Ovary (tissue), 9 donors: ENCODE measurements around the gene CIZ1. TPM values are rescaled to one million over a fixed set of nuclear protein-coding genes. Genes with fewer than 3 reads are reported as not detected.

ENCODE experiments used
- DNase-seq, 5 donors: peaks; one replicate each; pipeline ENCODE4 v3.0.0-alpha.2; 2019 to 2020
- H3K27ac ChIP-seq, 2 donors: fragments of 200-600 bp; one replicate each; pipeline versions ENCODE4 v1.5.1 to v1.8.0; 2019 to 2022
- H3K27me3 ChIP-seq: fragments of 200-600 bp; one replicate; pipeline ENCODE4 v1.8.0; 2022
- H3K36me3 ChIP-seq: fragments of 200-600 bp; sonication (generic); one replicate; pipeline ENCODE4 v1.5.1; 2019
- H3K4me1 ChIP-seq: one replicate; pipeline ENCODE4 v1.8.1; 2013; ENCODE audit warnings: mild to moderate bottlenecking, moderate library complexity; ENCODE audit not compliant: insufficient read depth
- H3K4me3 ChIP-seq: fragments of 200-600 bp; sonication (generic); one replicate; pipeline ENCODE4 v1.5.1; 2017
- H3K9me3 ChIP-seq, 2 donors: fragments of 200-600 bp in 1 of 2; sonication (generic) in 1 of 2; one replicate each; pipeline versions ENCODE4 v1.5.1 to v1.8.1; 2013 to 2019; ENCODE audit warnings: mild to moderate bottlenecking in 1 of 2, moderate library complexity in 1 of 2
- EP300 ChIP-seq: sonication (generic); formaldehyde crosslinking; IDR thresholded peaks from one replicate; pipeline ENCODE4 v1.6.1; 2017; ENCODE audit warnings: antibody characterized with exemption
- POLR2A ChIP-seq: fragments of 450-650 bp; IDR thresholded peaks from one replicate; pipeline ENCODE4 v1.6.1; 2017; ENCODE audit warnings: antibody characterized with exemption, mild to moderate bottlenecking, moderate library complexity
- WGBS, 3 donors: extraction: QIAGEN DNeasy Blood & Tissue Kit in 1 of 3; methylation state at CpG; one replicate each; pipeline versions ENCODE4 v1.1.5 to v1.1.7; 2013 to 2017; 5-methylcytosine and 5-hydroxymethylcytosine counted together
- intact Hi-C, 4 donors: fragments of 100-400 bp; cut with DNase I; formaldehyde crosslinking; loops; one replicate each; pipeline versions ENCODE4 v1.11.0 to v1.15.1; 2022 to 2023
- polyA plus RNA-seq, 2 donors: library from polyadenylated mRNA; stranded (reverse); fragments of 200-250 nt in 1 of 2; fragments of 350-450 nt in 1 of 2; fragmentation: Illumina TruSeq in 1 of 2; extraction: RNeasy Lipid Tissue Mini Kit (QIAGEN cat#74804) in 1 of 2; gene quantifications; one replicate each; pipeline ENCODE4 v1.2.3, GENCODE V29; 2013 to 2014
- total RNA-seq, 7 donors: library from RNA; depleted of rRNA in 2 of 7; stranded (reverse); fragments of >200 nt in 2 of 7; fragmentation: NEBNext Ultra II Directional in 3 of 7; extraction: Animal tissue kit (Norgen Biotek cat#: 25700) in 3 of 7; gene quantifications; one replicate each; pipeline versions ENCODE4 v1.1.0 to v1.2.4, GENCODE V29; 2016 to 2023
- TF ChIP-seq, protein P1 (sequence below), 3 donors: fragments of 450-650 bp in 2 of 3; fragments of 200-600 bp in 1 of 3; IDR thresholded peaks; one replicate each; pipeline versions ENCODE4 v1.5.1 to v1.8.0; 2016 to 2022; ENCODE audit warnings: antibody characterized with exemption in 3 of 3, mild to moderate bottlenecking in 1 of 3
- donor health status: DM: no; HTN: no; CAD: no; lungs with moderate emphysema.
- donor health status: DM: no; HTN: no; CAD: no.
- donor health status: Bipolar disorder and iron deficiency.
- donor health status: DM: yes; HTN: yes; CAD: no.
- donor health status: DM: no; HTN: no; CAD: no.
- donor health status: DM: yes; HTN: yes; CAD: no.

The CIZ1 gene
- total and polyA plus RNA-seq, 9 donors: 53.1 to 185 (median 138) TPM

DNA sequence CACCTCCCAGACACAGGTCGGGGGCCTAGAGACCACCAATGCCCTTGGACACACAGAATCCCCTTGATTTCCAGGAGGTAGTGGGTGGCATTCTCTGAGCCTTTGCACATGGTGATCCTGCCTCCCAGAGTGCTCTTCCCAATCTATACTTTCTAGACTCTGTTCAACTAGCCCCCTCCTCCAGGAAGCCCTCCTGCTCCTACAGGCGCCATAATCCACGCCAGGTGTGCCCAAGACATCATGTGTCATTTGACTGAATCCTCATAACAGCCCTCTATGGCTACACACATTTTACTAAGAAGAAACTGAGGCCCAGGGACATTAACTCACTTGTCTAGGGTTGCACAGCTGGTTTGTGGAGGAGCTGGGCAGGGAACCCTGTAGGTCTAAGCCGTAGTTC, 24.2 kb downstream of the CIZ1 start:
- intact Hi-C loops: no loop called here
- Histone ChIP-seq H3K9me3 (no peaks in the 10 kb centered on the region), H3K27me3 (no peaks in the 10 kb centered on the region), H3K4me3 (no peak overlapping the region), H3K27ac (no peak overlapping the region), H3K36me3 (no peaks in the 10 kb centered on the region), H3K4me1 (no peaks in the 10 kb centered on the region)
- no peak for DNase-seq
- WGBS, 3 donors: 94 to 97% (median 96%) methylated on average over 4 of the region's 4 CpGs
- TF ChIP-seq POLR2A (no peak), EP300 (no peak)
- TF ChIP-seq, protein P1, sequence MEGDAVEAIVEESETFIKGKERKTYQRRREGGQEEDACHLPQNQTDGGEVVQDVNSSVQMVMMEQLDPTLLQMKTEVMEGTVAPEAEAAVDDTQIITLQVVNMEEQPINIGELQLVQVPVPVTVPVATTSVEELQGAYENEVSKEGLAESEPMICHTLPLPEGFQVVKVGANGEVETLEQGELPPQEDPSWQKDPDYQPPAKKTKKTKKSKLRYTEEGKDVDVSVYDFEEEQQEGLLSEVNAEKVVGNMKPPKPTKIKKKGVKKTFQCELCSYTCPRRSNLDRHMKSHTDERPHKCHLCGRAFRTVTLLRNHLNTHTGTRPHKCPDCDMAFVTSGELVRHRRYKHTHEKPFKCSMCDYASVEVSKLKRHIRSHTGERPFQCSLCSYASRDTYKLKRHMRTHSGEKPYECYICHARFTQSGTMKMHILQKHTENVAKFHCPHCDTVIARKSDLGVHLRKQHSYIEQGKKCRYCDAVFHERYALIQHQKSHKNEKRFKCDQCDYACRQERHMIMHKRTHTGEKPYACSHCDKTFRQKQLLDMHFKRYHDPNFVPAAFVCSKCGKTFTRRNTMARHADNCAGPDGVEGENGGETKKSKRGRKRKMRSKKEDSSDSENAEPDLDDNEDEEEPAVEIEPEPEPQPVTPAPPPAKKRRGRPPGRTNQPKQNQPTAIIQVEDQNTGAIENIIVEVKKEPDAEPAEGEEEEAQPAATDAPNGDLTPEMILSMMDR (IDR thresholded peaks at IDR 0.05): no peak

DNA sequence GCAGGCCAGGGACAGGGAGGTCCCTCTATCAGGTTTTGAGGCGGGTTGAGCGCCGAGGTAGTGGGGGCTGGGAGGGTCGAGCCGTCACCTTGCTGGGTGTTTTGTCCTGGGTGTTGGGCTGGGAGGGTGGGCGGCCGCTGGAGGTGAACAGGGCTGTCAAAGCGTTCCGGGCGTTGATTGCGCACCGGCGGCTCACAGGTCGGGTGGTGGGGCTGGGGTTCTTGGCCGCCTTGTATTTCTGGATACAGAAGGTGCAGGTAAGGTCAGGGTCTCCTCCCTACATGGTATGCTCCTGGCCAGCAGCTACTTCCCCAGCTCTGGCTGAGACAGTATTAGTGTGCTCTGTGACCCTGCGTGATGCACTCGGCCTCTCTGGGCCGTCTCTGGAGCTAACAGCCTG, 25.2 kb downstream of the CIZ1 start:
- no peak for DNase-seq
- H3K27ac ChIP-seq: no peak overlapping the region
- WGBS, 3 donors: 88 to 92% (median 92%) methylated on average over 18 of the region's 18 CpGs
- no peaks in the 10 kb centered on the region for H3K4me1 ChIP-seq
- H3K9me3 ChIP-seq: no peaks in the 10 kb centered on the region
- no peak overlapping the region for H3K4me3 ChIP-seq
- intact Hi-C loops: no loop called here
- H3K27me3 ChIP-seq: no peaks in the 10 kb centered on the region
- no peaks in the 10 kb centered on the region for H3K36me3 ChIP-seq
- TF ChIP-seq, protein P1 (IDR thresholded peaks at IDR 0.05): no peak
- TF ChIP-seq POLR2A (no peak), EP300 (no peak)

DNA sequence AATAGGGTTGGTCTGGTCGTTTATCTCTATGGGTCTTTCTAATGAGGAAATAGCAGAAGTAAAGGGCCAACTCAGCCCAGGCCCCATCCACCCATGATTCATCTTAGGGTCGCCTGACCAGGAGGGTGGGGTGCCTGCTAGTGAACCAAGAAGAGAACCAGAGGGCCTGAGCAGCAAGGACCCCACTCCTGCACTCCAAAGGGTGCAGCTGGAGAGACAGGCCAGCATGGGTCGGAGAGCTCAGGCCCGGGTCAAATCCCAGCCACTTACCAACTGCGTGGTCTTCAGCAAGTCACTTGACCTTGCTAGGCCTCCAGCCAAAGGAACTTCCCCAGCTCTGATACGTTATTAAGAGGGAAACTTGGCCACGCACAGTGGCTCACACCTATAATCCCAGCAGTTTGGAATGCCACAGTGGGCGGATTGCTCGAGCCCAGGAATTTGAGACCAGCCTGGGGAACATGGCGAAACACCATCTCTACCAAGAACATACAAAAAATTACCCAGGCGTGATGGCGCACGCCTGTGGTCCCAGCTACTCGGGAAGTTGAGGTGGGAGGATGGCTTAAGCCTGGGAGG, 27.0 kb downstream of the CIZ1 start:
- Histone ChIP-seq H3K27me3 (no peaks in the 10 kb centered on the region), H3K27ac (no peak overlapping the region), H3K4me3 (no peak overlapping the region), H3K4me1 (peaks cover 3% of the 10 kb centered on the region), H3K9me3 (no peaks in the 10 kb centered on the region), H3K36me3 (no peaks in the 10 kb centered on the region)
- intact Hi-C loops: no loop called here
- no peak for DNase-seq
- 61 to 71% (median 62%) methylated on average over 14 of the region's 14 CpGs for WGBS, 3 donors
- TF ChIP-seq POLR2A (no peak), EP300 (no peak)
- TF ChIP-seq, protein P1 (IDR thresholded peaks at IDR 0.05): no peak

DNA sequence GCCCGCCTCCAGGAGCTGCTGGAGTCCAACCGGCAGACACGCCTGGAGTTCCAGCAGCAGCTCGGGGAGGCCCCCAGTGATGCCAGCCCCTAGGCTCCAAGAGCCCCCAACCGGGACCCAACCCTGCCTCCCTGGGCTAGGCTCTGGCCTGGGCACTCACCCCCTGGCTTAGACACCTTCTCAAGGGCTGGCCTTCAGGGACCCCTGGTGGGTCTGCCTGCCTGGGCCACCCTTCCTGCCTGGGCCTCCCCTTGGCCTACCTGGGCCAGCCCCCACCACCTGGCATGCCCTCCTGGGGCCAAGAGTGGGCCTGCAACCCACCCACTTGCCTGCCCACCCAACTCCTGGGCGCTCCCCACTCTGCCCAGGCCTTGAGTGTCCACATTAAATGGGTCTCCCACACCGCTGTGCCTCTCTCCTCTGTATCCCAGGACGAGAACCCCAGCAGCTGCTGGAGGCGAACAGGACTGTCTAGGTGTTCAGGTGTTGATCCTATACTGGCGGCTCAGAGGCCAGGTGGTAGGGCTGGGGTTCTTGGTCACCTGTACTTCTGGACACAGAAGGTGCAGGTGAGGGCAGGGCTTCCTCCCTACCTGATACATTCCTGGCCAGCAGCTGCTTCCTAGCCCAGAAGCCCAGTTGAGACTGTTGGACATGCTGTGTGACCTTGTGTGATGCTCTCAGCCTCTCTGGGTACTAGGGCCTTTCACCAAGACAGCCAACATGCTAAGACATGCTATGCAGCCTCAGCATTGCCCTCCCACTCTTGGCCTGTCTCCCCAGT, 27.7 kb downstream of the CIZ1 start:
- Histone ChIP-seq H3K36me3 (no peaks in the 10 kb centered on the region), H3K4me1 (peaks cover 3% of the 10 kb centered on the region), H3K9me3 (no peaks in the 10 kb centered on the region), H3K27me3 (no peaks in the 10 kb centered on the region), H3K27ac (no peak overlapping the region), H3K4me3 (no peak overlapping the region)
- intact Hi-C loops: no loop called here
- WGBS, 3 donors: 92 to 93% (median 93%) methylated on average over 10 of the region's 10 CpGs
- TF ChIP-seq POLR2A: no peak
- TF ChIP-seq EP300: no peak
- TF ChIP-seq, protein P1 (IDR thresholded peaks at IDR 0.05): no peak
- peak in 1 of 5 donors; percentile 25 for DNase-seq
